ENCODE measurements around the gene SLC5A3.

SLC5A3 gene

DNA sequence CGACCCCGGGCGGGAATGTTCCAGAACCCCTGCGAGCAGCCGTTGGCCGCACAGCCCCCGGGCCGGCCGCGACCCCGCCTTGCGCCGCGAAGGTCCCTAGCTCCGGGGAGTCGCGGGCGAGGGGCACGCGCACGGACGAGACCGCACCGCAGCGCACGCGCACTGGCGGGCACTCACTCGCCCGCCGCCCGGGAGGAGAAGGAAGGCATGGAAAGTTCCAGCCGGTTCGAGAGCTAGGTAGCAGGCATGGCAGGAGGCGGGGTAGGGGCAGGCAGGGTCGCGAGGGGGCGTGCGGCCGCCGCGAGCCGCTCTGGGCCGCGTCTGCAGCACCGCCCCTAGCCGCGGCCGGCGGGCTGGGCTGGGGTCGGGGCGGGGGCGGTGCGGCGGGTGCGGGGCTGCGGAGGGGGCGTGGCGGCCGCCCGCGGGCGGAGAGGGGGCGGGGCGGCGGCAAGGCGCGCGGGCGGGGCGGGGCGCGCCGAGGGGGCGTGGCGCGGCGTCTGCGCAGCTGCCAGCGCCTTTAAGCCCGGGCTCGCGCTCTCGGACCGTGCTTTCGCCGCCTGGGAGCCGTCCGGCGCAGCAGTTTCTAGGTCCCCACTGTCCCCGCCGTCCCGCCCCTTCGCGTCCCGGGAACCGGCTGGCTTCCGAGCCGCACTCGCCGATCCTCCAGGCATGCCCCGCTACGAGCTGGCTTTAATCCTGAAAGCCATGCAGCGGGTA, at the start of gene SLC5A3, which contains the start of gene MRPS6:
Gene SLC5A3 (plus strand): TSS at position 547 of the 717 bp plus-strand sequence. CDS start 21,621 bp downstream, outside the sequence.
Gene MRPS6 (plus strand): TSS at position 547 of the 717 bp plus-strand sequence. CDS start 123 bp downstream, at position 670.
- DNase-seq (ENCODE audit: low read depth in 2 of 2): peak; percentile 50 to 75

DNA sequence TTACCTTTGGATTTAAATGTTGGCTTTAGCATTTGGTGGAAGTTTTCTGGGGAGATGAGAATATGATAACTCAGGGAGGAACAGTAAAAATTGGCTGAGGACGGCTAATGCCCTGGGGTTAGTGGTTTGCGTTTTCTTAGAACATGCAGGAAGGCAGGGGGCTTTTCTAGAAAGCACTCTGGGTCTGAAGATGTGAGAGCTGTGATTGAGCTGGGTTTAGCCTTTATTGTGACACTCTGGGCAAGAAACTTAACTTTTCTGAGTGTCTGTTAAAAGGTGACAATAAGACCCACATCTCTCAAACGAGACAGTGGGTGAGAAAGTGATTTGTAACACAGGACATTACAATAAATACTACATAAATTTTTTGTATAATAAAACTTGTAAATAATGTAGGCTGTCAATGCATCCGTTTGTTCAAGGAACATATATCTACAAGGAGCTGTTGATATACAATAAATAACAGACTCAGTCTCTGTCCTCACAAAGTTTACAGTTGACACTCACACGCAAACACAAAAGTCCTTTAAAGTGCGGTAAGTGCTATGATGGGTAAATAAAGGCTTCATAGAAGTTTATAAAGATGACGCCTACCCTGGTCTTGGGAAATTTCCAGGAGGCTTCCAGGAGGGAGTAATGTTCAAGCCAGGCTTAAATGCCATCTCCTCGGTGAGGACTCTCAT, 49.5 kb upstream of the SLC5A3 start:
- no peak for DNase-seq (ENCODE audit: low read depth in 2 of 2)

DNA sequence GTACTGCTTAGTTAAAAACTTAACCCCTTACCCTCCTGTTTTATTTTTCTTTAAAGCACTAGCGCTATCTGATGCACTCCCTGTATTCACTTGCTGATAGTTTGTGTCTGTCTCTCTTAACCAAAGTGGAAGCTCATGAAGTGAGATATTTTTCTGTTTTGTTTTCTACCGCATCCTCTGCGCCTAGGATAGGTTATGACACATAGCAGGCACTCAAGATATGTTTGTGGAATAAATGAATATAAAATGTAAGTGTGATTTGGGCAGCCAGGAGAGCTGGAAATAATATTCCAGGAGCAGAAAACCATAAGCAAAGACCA, 49.0 kb upstream of the SLC5A3 start:
- no peak for DNase-seq (ENCODE audit: low read depth in 2 of 2)

DNA sequence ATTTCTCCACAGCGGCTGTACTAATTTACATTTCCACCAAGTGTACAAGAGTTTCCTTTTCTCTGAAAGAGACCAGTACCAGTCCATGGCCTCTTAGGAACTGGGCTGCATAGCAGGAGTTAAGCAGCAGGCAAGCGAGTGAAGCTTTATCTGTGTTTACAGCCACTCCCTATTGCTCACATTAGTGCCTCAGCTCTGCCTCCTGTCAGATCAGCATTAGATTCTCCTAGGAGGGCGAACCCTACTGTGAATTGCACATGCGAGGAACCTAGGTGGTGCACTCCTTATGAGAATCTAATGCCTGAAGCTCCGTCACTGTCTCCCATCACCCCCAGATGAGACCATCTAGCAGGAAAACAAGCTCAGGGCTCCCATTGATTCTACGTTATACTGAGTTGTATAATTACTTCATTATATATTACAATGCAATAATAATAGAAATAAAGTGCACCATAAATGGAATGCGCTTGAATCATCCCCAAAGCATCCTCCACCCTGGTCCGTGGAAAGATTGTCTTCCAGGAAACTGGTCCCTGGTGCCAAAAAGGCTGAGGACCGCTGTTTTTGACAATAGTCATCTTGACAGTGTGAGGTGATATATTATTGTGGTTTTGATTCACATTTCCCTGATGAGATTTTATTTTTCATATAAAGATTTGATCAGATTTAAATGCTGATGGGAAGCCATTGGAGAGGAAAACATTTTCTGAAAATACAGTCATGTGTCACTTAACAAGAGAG, 45.5 kb upstream of the SLC5A3 start:
- DNase-seq (ENCODE audit: low read depth in 2 of 2): no peak

DNA sequence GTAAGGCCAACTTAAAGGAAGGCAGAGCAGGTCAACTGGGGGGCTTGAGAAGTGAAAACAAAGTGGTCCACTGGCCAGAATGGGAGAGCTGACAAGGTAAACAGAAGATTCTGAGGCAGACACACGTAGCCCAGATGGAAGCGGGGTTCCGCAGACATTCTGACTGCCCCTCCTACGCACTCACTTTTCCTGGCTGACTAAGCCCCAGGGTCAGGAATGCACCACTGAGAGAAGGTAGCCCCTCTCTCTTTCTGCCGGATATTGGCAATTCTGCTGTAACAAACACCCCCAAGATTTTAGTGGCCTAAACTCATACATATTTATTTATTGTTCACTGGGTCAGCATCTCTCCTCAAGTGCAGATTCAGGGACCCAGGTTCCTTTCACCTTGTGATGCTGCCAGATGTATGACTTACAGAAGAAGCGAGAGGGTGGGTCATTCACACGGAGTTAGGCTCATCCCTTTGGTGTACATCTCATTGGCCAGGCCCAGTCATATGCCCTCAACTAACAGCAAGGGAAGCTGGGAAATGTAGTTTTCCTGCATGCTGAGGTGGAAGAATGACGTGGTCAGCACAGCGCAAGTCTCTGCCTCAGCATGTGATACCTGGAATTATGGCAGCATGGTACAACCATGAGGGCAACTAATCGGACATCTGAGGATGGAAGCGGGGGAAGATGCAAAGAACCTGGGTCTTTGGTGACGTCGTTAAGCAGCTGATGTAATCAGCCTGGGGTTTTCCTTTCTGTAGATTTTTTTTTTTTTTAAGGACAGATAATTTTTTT, 43.4 kb upstream of the SLC5A3 start:
- DNase-seq (ENCODE audit: low read depth in 2 of 2): peak; percentile 33 to 47

DNA sequence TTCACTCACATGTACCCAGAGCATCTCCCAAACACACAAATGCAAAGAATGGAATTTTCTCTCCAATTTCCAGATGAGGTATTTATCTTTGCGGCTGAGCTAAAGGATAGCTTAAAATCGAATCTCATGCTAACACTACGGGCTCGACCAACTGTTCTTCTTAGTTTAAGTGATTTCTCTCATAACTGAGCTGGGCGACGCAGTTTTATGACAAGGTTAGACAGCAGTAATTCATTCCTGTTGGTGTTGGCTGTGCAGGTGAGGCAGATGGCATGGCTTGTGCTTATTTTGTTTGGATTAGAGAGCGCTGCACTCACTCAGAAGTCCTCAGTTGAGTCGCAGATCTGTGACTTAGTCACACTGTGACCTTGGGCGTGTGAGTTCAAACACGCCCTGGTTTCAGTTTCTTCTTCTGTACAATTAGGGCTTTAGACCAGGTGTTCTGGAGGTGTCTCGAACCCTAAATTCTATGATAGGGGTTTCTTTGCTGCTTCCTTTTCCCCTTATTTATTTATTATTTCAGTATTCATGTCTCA, 41.5 kb upstream of the SLC5A3 start:
- DNase-seq (ENCODE audit: low read depth in 2 of 2): no peak

DNA sequence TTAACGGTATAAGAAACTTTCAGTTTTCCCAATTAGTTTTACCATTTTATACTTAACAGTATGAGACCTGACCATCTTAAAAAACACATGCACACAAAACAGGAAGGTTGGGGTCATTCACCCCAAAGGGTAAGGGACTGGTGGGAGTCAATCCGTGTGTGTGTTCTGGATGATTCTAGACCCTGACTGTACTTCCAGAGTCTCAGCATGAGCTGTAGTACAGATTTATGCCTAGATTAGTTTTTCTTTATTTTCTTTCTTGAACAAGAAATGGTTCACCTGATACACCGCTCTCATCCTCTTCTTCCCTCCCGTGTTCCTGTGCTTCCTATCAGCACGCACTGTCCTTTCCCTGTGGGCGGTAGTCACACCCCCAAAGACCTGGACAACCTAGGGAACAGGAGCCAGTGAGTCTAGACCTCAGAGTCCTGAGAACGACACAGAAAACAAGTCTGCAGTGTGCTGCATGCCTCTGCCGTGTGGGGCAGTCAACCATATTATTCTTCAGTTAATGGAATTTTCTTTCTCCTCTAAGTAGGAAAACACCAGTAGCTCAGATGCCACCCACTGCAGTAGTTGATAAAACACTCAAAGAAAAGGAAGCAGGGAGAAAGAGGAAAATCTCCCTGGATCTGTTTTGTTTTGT, 38.9 kb upstream of the SLC5A3 start:
- no peak for DNase-seq (ENCODE audit: low read depth in 2 of 2)

DNA sequence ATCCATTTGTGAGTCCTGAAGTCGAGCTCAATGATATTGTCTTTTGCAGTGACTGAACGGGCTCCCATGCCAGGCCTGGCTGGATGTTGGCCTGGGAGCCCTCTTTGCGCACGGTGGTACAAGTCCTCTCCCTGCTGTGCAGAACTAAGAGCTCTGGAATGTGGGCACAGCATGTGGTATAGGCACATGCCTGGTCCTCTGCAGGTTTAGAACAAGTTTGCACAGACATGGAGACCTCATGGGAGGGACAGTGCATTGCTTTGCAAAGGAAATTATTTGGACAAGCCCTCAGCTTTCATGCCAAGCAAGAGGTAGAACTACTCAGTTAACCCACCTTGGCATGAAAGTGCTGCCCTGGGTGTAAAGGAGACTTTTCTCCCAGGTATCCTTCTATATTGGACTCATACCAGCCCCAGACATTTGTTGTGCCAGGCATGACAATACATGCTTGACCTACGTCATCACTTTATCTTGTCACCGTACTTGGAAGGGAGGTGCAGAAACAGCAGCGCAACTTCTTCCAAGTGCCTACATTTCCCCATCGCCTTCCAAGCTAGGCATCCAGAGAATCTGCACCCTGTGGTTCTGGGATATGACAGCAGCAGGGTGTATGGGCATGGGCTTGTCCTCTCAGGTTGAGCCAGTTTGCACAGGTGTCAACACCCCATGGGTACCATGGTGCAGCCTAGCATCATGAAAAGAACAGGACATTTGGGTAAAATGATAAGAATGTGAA, 37.6 kb upstream of the SLC5A3 start:
- no peak for DNase-seq (ENCODE audit: low read depth in 2 of 2)

DNA sequence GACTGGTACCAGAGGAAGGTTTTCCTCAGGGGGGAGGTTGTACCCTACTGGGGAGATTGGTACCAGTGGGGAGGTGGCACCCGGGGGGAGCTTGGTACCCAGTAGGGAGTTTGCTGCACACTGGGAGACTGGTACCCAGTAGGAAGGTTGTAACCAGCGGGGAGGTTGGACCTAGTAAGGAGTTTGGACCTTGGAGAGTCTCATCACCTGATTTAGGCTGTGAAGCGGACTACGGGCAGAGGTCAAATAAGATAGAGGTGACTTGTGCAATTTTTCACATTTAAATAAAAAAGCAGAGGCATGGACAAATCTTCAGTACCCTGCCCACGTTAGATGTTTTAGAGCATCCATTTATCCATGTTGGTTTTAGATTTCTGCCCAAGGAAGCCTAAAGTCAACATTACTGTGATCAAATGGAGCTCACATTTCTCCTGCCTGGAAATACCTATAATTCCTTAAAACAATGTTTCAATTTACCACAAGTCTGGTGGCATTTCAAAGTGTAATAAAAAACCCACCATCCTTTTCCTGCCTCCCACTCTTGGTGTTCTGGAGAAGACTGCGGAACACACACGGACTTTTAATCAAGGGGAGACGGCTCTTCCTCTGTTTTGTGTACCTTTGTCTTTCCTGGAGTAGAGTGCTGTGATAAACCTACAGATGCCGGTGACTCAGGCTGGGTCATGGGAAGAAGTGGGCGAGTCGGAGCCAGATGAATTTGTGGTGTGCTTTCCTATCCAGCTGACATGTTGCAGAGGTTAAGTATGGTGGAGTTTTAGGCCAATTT, 36.2 kb upstream of the SLC5A3 start:
- DNase-seq (ENCODE audit: low read depth in 2 of 2): no peak

DNA sequence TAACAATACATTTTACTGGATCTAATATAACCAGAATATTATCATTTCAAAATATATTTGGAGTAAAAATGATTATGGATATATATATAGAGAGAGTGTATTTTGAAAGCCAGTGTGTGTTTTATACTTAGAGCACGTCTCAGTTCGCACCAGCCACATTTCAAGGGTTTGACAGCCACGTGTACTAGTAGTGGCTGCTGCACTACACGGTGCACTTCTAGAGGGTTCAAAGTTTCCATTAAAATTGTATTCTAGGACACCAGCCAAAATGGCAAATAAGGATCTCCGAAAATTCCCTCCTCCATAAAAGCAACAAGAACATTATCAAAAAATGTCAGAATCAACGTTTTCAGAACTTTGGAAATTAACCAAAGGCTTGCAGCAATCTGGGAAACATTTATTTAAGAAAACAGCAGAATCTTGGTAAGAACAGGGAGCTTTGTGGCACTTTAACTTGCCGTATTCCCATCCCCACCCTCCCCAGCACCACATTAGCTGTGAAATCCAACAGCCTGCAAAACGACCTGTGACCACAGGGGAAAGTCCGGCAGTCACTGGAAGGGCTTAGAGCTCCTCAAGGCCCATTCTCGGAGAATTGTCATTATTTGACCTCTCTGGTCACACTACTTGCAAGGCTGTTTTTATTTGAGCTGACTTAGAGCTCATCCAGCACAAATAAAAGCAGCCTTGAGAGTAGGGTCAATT, 33.5 kb upstream of the SLC5A3 start:
- no peak for DNase-seq (ENCODE audit: low read depth in 2 of 2)

DNA sequence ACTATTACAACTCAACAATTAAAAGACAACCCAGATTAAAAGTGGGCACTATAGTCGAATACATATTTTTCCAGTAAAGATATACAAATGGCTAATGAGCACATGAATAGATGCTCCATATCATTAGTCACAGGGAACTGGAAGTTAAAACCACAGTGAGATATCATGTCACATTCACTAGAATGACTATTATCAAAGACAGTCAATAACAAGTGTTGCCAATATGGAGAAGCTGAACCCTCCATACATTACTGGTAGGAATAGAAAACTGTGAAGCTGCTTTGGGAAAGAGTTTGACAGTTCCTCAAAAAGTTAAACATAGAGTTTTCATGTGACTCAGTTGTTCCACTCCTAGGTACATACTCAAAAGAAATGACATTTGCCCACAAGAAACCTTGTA, 30.6 kb upstream of the SLC5A3 start:
- no peak for DNase-seq (ENCODE audit: low read depth in 2 of 2)

DNA sequence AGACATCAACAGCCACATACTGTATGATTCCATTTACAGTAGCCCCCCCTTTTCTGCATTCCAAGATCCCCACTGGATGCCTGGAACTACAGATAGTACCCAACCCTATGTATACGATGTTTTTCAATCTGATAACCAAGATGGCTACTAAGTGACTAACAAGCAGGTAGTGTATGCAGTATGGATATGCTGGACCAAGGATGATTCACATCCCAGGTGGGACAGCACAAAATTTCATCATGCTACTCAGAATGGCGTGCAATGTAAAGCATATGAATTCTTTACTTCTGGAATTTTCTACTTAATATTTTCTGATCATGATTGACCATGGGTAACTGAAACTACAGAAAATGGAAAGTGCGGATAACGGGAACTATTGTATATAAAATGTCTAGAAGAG, 30.0 kb upstream of the SLC5A3 start:
- DNase-seq (ENCODE audit: low read depth in 2 of 2): no peak

DNA sequence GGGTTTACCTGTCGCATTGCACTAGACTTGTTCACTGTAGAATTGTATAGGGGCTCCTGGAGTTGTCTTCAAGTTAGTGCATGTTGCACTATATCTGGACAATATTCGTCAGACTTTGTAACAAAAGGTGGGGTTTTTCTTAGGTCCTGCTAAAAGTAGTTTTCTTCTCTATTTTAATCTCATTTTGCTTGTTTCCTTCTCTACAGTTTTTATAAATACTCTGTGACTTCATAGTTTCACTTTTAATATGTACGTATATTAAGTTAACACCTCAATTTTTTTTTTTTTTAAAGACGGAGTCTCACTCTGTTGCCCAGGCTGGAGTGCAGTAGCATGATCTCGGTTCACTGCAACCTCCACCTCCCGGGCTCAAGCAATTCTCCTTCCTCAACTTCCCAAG, 26.5 kb upstream of the SLC5A3 start:
- no peak for DNase-seq (ENCODE audit: low read depth in 2 of 2)

DNA sequence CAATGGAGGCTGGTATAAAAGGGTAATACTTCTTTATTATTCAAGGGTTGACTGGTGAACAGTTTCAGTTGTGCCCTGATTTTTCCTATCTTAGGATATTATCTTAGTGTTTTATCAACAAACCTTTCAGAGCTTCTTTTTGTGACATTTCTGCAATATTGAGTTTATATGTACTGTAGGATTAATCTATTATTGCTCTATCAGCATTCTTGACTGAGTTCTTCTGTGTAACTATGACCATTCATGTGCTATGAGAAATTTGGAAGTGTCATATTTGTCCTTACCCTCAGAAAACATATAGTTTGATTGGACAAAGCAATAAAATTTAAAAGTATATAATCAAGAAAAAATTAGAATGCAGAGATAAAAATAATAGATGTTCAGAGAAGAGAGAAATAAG, 25.5 kb upstream of the SLC5A3 start:
- no peak for DNase-seq (ENCODE audit: low read depth in 2 of 2)

DNA sequence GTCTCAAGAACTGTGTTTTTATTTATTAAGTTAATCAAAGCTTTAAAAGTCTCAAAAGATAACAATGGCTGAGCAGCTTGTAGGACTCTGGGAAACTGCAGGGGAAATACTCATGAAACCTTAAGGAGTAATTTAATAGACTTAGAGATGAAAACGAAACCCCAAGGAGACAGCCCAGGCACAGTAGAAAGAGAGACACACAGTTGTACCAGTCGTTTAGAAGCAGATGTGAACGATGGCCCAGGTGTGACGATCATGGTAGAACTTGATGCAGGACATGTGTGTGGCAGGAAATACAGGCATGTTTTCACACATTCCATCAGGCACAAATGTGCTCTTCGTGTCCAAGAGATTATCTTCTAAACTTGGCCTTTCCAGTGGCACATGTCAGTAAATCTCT, 21.2 kb upstream of the SLC5A3 start:
- DNase-seq (ENCODE audit: low read depth in 2 of 2): no peak

DNA sequence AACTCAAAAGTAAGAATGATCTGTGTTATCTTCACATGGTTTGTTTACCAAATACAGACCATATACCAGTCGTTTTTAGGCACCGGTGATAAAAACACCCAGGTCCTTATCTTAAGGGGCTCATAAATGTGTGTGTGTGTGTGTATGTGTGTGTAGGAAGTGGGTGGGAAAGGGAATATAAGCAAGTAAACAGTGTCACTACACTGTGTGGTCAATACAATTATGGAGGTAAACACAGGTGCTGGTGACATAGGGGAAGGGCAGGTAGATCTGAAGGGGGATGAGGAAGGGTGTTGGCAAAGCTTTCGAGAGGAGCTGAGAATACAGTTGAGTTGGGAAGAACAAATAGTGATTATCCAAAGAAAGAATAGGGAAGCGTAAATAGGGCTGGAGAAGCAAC, 19.1 kb upstream of the SLC5A3 start:
- DNase-seq (ENCODE audit: low read depth in 2 of 2): no peak

DNA sequence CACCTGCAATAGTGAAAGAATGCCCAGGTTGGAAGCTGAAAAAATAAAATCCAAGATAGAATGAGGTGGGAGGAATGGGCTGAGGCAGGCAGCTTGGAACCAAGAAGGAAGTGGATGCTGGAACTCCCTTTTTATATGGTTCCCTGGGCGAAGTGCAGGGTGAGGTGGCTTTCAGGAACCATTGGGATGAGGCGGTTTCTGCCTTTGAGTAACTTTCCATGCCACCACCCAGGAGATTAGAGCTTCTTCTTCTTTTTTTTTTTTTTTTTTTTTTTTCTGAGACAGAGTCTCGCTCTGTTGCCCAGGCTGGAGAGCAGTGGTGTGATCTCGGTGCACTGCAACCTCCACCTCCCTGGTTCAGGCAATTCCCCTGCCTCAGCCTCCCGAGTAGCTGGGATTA, 17.8 kb upstream of the SLC5A3 start:
- DNase-seq (ENCODE audit: low read depth in 2 of 2): no peak

DNA sequence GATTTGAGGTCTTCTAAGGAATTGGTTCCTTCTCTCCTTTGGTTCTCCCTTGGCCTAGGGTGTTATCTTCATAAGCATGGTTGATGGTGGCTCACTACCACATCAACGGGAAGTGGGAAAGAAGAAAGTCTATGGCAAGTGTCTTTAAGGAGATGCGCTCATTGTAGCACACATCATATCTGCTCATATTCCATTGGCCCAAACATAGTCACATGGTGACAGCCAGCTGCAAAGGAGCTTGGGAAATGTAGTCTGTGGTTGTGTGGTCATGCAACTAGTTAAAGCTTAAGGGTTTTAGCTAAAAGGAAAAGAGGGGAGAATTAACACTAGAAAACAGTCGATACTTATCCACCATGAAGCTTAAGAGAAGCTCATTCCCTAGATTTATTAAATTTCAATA, 11.4 kb upstream of the SLC5A3 start:
- no peak for DNase-seq (ENCODE audit: low read depth in 2 of 2)

DNA sequence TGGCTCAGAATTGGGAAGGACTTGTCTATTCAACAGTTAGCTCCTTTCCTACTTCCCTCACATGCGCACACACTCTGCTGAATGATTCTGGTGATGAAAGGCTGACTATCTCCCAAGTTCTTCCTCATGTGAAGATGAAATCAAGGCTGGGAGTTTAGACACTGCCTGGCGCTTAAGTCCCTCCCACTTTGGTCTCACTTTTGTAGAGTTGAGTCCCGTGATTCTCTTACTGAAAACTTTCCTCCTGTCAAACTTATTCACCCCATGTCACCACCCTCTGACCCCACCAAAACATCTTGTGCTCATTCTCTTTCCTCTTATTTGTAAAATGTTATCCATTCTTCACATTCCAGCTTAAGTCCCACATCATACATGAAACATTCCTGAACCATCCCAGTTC, 8.4 kb upstream of the SLC5A3 start:
- no peak for DNase-seq (ENCODE audit: low read depth in 2 of 2)

All from stimulated activated CD8-positive, alpha-beta memory T cell treated with anti-CD3 and anti-CD28 coated beads, Interleukin-7, amount 100 ng/mL, for 4 hours (primary cell).